ENCODE measurements around the gene RTL1.

The RTL1 gene

DNA sequence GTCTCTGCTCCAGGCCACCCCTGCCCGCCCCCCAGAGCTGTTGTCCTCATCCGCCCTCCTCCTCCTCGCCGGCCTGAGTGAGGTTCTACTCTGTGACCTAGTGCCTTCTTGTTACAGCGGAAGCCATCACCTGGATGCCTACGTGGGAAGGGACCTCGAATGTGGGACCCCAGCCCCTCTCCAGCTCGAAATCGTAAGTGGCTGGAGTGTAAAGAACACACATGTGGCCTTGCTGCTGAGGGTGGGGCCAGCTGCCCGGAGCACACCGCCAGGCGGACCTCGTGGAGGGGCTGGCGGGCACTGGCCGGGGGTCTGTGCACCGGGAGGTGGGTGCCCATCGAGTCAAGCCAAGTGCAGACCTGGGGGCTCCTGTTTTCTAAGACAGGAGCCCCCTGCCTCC is 58.2 kb downstream of the RTL1 start:
- no peak for DNase-seq

GRCh38 chr14:100844846-100845245 is 58.7 kb downstream of the RTL1 start:
- DNase-seq, result no peak

GRCh38 chr14:100844421-100844820 is 59.1 kb downstream of the RTL1 start:
- DNase-seq, result no peak

DNA sequence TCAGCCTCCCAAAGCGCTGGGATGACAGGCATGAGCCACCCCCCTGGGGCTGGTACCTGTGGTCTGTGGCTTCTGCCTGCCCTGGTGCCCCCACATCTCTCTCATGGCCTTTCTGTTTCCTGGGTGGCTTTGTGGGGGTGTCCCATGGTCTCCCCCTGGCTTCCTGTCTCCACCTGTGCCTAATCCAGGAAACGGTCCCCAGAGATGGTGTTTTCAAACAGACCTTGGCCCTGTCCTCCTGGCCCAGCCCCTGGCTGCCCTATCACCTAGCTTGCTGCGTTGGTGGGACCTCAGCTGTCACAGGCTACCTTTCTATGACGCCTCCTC is 59.5 kb downstream of the RTL1 start:
- no peak for DNase-seq

DNA sequence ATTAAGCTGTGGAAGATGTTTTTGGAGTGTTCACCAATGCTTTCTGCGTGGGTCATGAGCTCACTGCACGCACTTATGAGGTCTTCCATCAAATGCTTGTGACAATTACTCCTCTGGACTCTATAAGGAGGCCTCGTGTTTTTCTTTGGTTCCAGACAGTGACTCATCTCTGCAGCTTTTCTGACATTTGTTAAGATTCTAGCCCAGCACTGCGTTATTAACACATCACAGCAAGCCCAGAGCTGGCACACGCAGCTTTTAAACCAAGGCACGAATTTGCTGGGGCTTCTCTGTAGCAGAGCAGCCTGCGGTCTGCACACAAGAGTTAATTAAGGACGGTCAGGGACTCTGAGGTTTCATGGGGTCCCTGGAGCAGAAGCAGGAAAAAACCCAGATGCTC is 60.7 kb downstream of the RTL1 start:
- DNase-seq, result no peak

DNA sequence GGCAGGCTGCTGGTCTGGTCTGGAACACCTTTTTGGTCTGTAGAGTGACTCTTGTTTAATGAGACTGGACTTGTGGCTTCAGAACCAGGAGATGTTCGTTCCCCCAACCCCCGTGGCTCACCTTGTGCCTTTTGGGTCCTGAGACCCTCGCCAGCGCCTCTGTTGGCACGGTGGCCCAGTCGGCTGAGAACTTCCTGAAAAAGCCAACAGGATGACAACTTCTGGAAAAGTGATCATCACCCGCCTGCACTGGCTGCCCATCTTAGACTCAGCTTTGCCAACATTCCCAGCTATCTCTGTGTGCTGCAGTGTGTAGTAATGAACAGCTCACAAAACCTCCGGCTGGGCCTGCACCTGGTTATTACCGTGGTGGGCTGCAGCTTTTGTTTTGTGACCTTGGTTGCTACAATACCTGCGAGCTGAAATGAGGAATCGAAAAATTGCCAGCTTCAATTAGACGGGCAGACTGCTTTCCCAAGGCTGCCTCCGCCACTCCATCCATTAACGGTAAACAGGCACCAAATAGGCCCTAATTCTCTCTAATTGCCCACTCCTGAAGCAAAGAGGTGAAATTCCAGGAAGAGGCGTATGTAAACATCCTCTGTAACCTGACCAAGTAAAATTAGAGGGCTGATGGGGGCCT is 61.6 kb downstream of the RTL1 start:
- DNase-seq, result no peak

GRCh38 chr14:100841066-100841760 is 62.3 kb downstream of the RTL1 start:
- no peak for DNase-seq

DNA sequence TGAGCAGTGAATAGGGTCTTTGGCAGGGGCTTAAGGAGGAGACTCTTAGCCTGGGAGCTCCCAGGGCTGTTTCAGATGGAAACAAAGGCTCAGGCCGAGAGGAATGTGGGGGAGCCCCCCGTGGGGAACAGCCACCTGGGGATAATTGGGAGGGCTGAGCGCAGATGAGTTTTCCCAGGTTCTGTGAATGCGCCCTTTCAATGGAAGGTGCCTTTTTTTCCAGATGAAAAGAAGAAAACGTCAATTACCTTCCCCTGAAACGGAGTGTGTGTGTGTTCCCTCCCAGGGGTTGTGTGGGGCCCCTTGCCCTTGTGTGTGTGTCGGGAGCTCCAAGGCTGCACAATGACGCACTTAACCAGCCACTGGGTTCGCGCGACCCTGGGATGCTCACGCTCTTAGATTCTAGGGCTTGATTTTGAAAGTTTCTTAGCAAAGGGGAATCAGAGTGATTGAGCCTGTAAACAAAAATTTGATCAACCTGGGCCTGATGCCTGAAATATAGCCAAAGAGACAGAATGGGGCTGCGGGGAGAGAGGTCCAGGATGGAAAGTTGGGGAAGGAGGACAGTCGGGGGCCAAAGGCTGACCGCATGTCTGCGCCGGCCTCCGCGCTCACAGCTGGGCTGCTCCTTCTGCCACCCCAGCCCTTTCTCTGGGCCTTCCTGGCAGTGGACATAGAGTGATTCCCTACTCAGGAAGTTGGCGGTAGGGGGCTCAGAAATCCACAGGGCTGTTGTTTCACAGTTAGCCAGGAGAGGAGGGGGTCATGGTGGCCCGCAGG is 63.0 kb downstream of the RTL1 start:
- DNase-seq, result no peak

DNA sequence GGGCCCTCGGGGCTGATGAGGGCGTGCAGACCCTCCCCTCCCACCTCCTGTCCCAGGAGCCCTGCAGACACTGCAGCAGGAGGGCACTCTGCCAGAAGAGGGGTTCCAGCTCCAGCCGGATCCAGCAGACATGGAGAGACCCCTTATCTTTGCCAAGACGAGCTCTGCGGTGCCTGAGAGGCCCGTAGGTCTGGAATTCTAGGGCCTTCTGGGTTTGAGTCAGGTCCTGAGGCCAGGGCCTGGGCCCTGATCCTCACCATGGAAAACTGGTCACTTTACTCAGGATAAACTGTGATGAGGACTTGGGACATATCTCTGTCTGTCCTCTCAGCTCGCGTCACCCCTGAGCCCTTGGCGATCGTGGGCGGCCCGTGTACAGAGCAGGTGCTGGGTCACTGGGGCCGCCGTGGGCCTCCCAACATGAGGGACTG is 63.8 kb downstream of the RTL1 start:
- no peak for DNase-seq

- no peak for DNase-seq
Measured at GRCh38 chr14:100839315-100839585, 64.3 kb downstream of the RTL1 start.

GRCh38 chr14:100838493-100839314 is 64.8 kb downstream of the RTL1 start:
- no peak for DNase-seq

DNA sequence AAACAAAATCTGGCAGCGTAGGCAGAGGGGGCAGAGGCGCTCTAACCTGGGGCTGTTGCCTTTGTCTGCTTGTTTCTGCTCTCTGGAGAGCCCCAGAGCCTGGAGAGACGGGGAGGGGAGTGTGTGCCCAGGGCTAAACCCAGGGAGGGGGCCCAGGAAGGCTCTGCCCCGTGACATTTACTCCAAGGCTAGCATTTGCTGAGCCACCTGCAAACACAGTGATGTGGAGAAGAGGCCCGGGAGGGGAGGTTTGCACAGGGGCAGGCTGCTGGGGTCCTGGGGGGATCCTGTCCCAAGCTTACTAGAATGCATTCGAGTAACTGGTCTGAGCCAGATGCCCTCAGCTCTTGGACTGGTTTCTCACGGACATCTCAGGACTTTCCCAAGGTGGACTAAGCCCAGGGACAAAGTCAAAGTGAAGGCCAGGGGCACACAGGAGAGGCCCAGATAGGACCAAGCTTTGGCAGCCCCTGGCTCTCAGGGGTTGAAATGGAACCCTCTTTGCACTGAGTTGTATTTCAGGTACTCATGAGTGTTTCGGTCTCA is 65.6 kb downstream of the RTL1 start:
- no peak for DNase-seq

GRCh38 chr14:100836941-100837804 is 66.3 kb downstream of the RTL1 start:
- DNase-seq, result no peak

DNA sequence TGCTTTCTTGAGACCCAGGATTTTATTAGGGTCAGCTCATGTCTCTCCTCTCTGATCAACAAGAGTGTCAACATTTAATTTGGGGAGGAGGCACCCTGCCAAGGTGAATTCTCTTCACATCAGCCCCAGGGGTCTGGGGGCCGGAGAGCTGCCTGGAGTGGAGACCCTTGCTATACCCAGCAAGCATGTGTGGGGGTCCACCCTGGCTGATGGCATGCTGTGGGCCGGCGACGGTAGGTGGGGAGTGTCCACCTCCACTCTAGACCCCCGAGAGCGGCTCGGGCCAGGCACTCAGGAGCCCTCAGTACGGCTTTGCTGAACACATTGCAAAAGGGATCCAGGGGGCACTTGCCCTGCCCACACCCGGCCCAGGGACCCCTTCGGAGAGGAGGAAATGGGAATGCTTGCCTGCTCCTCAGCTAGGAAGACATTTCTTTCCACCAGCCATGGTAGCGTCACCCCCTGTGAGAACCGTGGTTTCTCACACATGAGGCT is 67.2 kb downstream of the RTL1 start:
- DNase-seq, result no peak

GRCh38 chr14:100835548-100836310 is 67.8 kb downstream of the RTL1 start:
- no peak for DNase-seq

GRCh38 chr14:100834794-100835547 is 68.6 kb downstream of the RTL1 start:
- DNase-seq, result no peak

- no peak for DNase-seq
Measured at GRCh38 chr14:100834082-100834793, 69.3 kb downstream of the RTL1 start.

- no peak for DNase-seq
Measured at GRCh38 chr14:100832311-100832960, 71.1 kb downstream of the RTL1 start.

GRCh38 chr14:100830681-100831080 is 72.8 kb downstream of the RTL1 start:
- DNase-seq, result no peak
